ENCODE data around the gene PARP12. TPM values are rescaled to one million over a fixed set of nuclear protein-coding genes. Genes with fewer than 3 reads are reported as not detected.
A peak's percentile ranks its signal among the peaks of the same experiment; 100 is the strongest.

PARP12 gene
- polyA plus RNA-seq, 1 experiment = 17.1 TPM

- ChIA-PET CTCF (no interaction called here), POLR2A (no interaction called here)
- H3K4me3 ChIP-seq (ENCODE audit: low read depth, low read length) = no peak overlapping the region
- no peak overlapping the region for H3K27ac ChIP-seq (ENCODE audit: low read depth, low read length)
- no peak for TF ChIP-seq CTCF (IDR thresholded peaks at IDR 0.05; ENCODE audit: low read depth, low read length)
- no peaks in the 10 kb centered on the region for H3K27me3 ChIP-seq (ENCODE audit: control insufficient read depth, insufficient read depth, low read length)
- no peaks in the 10 kb centered on the region for H3K9me3 ChIP-seq (ENCODE audit: control insufficient read depth, insufficient read depth, low read length)
- DNase-seq (ENCODE audit: low read depth, low spot score) = no peak
These were observed 23.7 kb downstream of the PARP12 start for GRCh38 chr7:140039066-140039465.

GRCh38 chr7:140036224-140036962 is 26.4 kb downstream of the PARP12 start:
- H3K27ac ChIP-seq (ENCODE audit: low read depth, low read length) = no peak overlapping the region
- H3K4me3 ChIP-seq (ENCODE audit: low read depth, low read length) = no peak overlapping the region
- no peaks in the 10 kb centered on the region for H3K9me3 ChIP-seq (ENCODE audit: control insufficient read depth, insufficient read depth, low read length)
- no peak for DNase-seq (ENCODE audit: low read depth, low spot score)
- H3K27me3 ChIP-seq (ENCODE audit: control insufficient read depth, insufficient read depth, low read length) = no peaks in the 10 kb centered on the region
- POLR2A ChIA-PET = no interaction called here
- no peak for TF ChIP-seq CTCF (IDR thresholded peaks at IDR 0.05; ENCODE audit: low read depth, low read length)
- CTCF ChIA-PET = interaction anchor here (1.1 kb wide), 1 partner anchor 290 kb away, joined by 3 read pairs; no protein-coding TSS in a partner anchor

- peak; percentile 18 for DNase-seq (ENCODE audit: low read depth, low spot score)
- POLR2A ChIA-PET = interaction anchor here (0.9 kb wide), 1 partner anchor 24 kb away, joined by 5 read pairs; no protein-coding TSS in a partner anchor
- Histone ChIP-seq H3K4me3 (ENCODE audit: low read depth, low read length) (no peak overlapping the region), H3K27me3 (ENCODE audit: control insufficient read depth, insufficient read depth, low read length) (no peaks in the 10 kb centered on the region), H3K27ac (ENCODE audit: low read depth, low read length) (no peak overlapping the region), H3K9me3 (ENCODE audit: control insufficient read depth, insufficient read depth, low read length) (no peaks in the 10 kb centered on the region)
- CTCF ChIA-PET = interaction anchor here (1.1 kb wide), 1 partner anchor 291 kb away, joined by 3 read pairs; no protein-coding TSS in a partner anchor
- no peak for TF ChIP-seq CTCF (IDR thresholded peaks at IDR 0.05; ENCODE audit: low read depth, low read length)
These were observed 27.1 kb downstream of the PARP12 start for GRCh38 chr7:140035400-140036223.

GRCh38 chr7:140034421-140034820 is 28.3 kb downstream of the PARP12 start:
- no peak for TF ChIP-seq CTCF (IDR thresholded peaks at IDR 0.05; ENCODE audit: low read depth, low read length)
- ChIA-PET CTCF (no interaction called here), POLR2A (no interaction called here)
- Histone ChIP-seq H3K9me3 (ENCODE audit: control insufficient read depth, insufficient read depth, low read length) (no peaks in the 10 kb centered on the region), H3K27me3 (ENCODE audit: control insufficient read depth, insufficient read depth, low read length) (no peaks in the 10 kb centered on the region), H3K27ac (ENCODE audit: low read depth, low read length) (no peak overlapping the region), H3K4me3 (ENCODE audit: low read depth, low read length) (no peak overlapping the region)
- DNase-seq (ENCODE audit: low read depth, low spot score) = no peak

Data from AG04450 (cell line).